Glomerular endothelial cell (primary cell): ENCODE results near the gene TCIRG1. TPM values are rescaled to one million over a fixed set of nuclear protein-coding genes. Genes with fewer than 3 reads are reported as not detected.
"Not testable (repeated sequence)": the region's sequence is repeated elsewhere in the genome, so short reads cannot be mapped to it uniquely, and the experiment has no call there.

Source experiments
- DNase-seq: peaks from one replicate; pipeline ENCODE4 v3.0.0-alpha.2; 2011; ENCODE audit warnings: low read depth, low spot score; ENCODE audit errors: extremely low read depth
- total RNA-seq: library from RNA; depleted of rRNA; stranded (reverse); fragments of >200 nt; gene quantifications from 2 replicates; pipeline ENCODE4 v1.2.3, GENCODE V29; 2015

TCIRG1 gene
- 118 and 168 TPM in 2 replicates for total RNA-seq

- DNase-seq: no peak
Measured at GRCh38 chr11:68038718-68039525, at the start of gene TCIRG1. Gene TCIRG1, plus strand, starts transcription at chr11:68039025. Its CDS starts 2,247 bp downstream, at chr11:68041272.

GRCh38 chr11:67990546-67991346 lies 48.1 kb upstream of the TCIRG1 start:
- DNase-seq: not testable (repeated sequence)

GRCh38 chr11:67991347-67992121 lies 47.3 kb upstream of the TCIRG1 start:
- DNase-seq: not testable (repeated sequence)

GRCh38 chr11:67993821-67994220 lies 45.0 kb upstream of the TCIRG1 start:
- not testable (repeated sequence) for DNase-seq

GRCh38 chr11:67994387-67994786 lies 44.4 kb upstream of the TCIRG1 start:
- not testable (repeated sequence) for DNase-seq

- DNase-seq: not testable (repeated sequence)
Measured at GRCh38 chr11:67995129-67995528, 43.7 kb upstream of the TCIRG1 start.

- not testable (repeated sequence) for DNase-seq
Measured at GRCh38 chr11:67995579-67995978, 43.2 kb upstream of the TCIRG1 start.

- DNase-seq: no peak
Measured at GRCh38 chr11:67996051-67996450, 42.8 kb upstream of the TCIRG1 start.

- no peak for DNase-seq
Measured at GRCh38 chr11:67996622-67997474, 42.0 kb upstream of the TCIRG1 start.

GRCh38 chr11:67997475-67997921 lies 41.3 kb upstream of the TCIRG1 start:
- DNase-seq: no peak

GRCh38 chr11:67998150-67999045 lies 40.4 kb upstream of the TCIRG1 start:
- DNase-seq: no peak

- DNase-seq: no peak
Measured at GRCh38 chr11:67999201-67999629, 39.6 kb upstream of the TCIRG1 start.

- no peak for DNase-seq
Measured at GRCh38 chr11:67999704-68000103, 39.1 kb upstream of the TCIRG1 start.

GRCh38 chr11:68002575-68002937 lies 36.3 kb upstream of the TCIRG1 start:
- DNase-seq: no peak

GRCh38 chr11:68002938-68003845 lies 35.6 kb upstream of the TCIRG1 start:
- no peak for DNase-seq

GRCh38 chr11:68003846-68004550 lies 34.8 kb upstream of the TCIRG1 start, which contains the start of gene UNC93B1:
Gene UNC93B1, minus strand, starts transcription at chr11:68004097. Its CDS starts 54 bp downstream, at chr11:68004043.
- DNase-seq: no peak
